ENCODE results near the gene GAS7. TPM values are rescaled to one million over a fixed set of nuclear protein-coding genes. Genes with fewer than 3 reads are reported as not detected.

The GAS7 gene
- total and polyA plus RNA-seq, 9 of the 15 experiments (the other 6 are each of a cell fraction or from before 2014, with no cell fraction given): 0.11 to 0.33 TPM; not detected in 7

DNA sequence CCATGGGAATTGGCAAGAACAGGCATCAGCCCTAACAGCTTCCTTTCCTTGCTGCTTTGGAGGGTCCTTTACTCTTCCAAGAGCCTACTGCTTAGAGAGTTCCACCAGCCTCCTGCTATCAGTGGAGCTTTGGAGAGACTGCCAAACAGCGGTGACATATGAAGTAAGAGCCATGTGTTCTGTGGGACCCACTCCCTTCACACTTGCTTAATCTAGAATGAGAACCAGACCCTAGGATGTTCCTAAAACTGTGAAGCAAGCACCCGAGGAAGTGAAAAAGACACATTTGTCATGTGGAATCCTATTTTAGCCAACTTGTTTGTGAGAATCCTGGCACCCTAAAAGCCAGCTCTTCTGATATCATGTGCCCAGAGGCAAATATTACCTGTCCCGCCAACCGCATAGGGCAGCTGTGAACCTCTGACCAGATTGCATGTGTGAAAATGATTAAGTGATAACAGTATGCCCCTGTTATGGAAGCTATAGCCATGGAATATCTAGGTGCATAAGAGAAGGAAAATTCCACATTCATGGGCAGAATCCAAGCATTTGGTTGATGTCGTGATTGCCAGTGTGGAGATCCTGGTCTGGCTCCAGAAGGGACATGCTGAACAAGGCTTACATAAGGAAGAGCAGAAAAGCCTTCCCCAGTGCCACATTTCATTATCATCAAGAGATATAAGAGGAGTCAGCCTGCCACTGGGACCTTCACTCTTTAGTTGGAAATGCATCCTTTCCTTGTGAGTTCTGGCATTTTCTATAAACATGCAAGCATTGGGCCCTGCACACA lies 312.1 kb downstream of the GAS7 start:
- BruUV-seq (replicated peaks): no TSS peak
- ATAC-seq: no peak
- no peaks in the 10 kb centered on the region for H4K20me1 ChIP-seq (replicated peaks; ENCODE audit: control insufficient read depth, insufficient read depth, low read length)
- no peaks in the 10 kb centered on the region for H3K4me1 ChIP-seq (replicated peaks in 1 of 2; ENCODE audit: control insufficient read depth in 2 of 2, insufficient read depth in 2 of 2, low read length in 2 of 2)
- H3K4me2 ChIP-seq (ENCODE audit: insufficient read depth, low read length): no peak overlapping the region
- TF ChIP-seq, protein P1, sequence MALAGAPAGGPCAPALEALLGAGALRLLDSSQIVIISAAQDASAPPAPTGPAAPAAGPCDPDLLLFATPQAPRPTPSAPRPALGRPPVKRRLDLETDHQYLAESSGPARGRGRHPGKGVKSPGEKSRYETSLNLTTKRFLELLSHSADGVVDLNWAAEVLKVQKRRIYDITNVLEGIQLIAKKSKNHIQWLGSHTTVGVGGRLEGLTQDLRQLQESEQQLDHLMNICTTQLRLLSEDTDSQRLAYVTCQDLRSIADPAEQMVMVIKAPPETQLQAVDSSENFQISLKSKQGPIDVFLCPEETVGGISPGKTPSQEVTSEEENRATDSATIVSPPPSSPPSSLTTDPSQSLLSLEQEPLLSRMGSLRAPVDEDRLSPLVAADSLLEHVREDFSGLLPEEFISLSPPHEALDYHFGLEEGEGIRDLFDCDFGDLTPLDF (CRISPR knock-in tag; IDR thresholded peaks at IDR 0.05): no peak
- TF ChIP-seq ZNF140 (CRISPR knock-in tag; IDR thresholded peaks at IDR 0.05) (no peak), MAFK (IDR thresholded peaks at IDR 0.05; ENCODE audit: low read length) (no peak), SRSF9 (IDR thresholded peaks at IDR 0.05; ENCODE audit: borderline replicate concordance, low read depth, low read length) (no peak), POLR2AphosphoS2 (IDR thresholded peaks at IDR 0.05; ENCODE audit: low read length) (no peak), STAT5A (IDR thresholded peaks at IDR 0.05; ENCODE audit: borderline replicate concordance, low read length) (no peak)
- TF ChIP-seq, protein P2, sequence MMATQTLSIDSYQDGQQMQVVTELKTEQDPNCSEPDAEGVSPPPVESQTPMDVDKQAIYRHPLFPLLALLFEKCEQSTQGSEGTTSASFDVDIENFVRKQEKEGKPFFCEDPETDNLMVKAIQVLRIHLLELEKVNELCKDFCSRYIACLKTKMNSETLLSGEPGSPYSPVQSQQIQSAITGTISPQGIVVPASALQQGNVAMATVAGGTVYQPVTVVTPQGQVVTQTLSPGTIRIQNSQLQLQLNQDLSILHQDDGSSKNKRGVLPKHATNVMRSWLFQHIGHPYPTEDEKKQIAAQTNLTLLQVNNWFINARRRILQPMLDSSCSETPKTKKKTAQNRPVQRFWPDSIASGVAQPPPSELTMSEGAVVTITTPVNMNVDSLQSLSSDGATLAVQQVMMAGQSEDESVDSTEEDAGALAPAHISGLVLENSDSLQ (IDR thresholded peaks at IDR 0.05): no peak
- no peak overlapping the region for H2AFZ ChIP-seq (ENCODE audit: low read depth, low read length)
- no peak for DNase-seq (ENCODE audit: extremely low read depth in 1 of 4, low spot score in 3 of 4)
- H3K9me1 ChIP-seq (ENCODE audit: control insufficient read depth, insufficient read depth, low read length): no peaks in the 10 kb centered on the region
- H3K9me3 ChIP-seq (replicated peaks; ENCODE audit: control insufficient read depth, insufficient read depth, low read depth, low read length): no peaks in the 10 kb centered on the region
- H3K79me2 ChIP-seq (ENCODE audit: control insufficient read depth, insufficient read depth, low read length): no peaks in the 10 kb centered on the region
- POLR2A ChIA-PET: no interaction called here
- intact Hi-C loops (cut with micrococcal nuclease): no loop called here
- 0% methylated on average over 2 of the region's 5 CpGs for WGBS (ENCODE audit: insufficient coverage, low coverage, missing lambda C conversion rate)
- H3K27ac ChIP-seq (ENCODE audit: extremely low read depth, low read depth, low read length): no peak overlapping the region
- in situ Hi-C loops (cut with MboI): no loop called here
- no peak for FAIRE-seq
- no peaks in the 10 kb centered on the region for H3K36me3 ChIP-seq (ENCODE audit: control insufficient read depth, insufficient read depth, low read length)
- H3K9ac ChIP-seq (ENCODE audit: insufficient read depth in 1 of 2, low read depth in 2 of 2, low read length in 2 of 2): no peak overlapping the region
- CTCF ChIA-PET (ENCODE audit: low intra/inter-chr PET ratio): no interaction called here
- no peak overlapping the region for H3K4me3 ChIP-seq
- H3K27me3 ChIP-seq (ENCODE audit: control insufficient read depth in 2 of 2, insufficient read depth in 2 of 2, low read length in 2 of 2): no peaks in the 10 kb centered on the region
